Smooth muscle cell (in vitro differentiated cells): ENCODE results near the gene RAB31. TPM values are rescaled to one million over a fixed set of nuclear protein-coding genes. Genes with fewer than 3 reads are reported as not detected.

ENCODE experiments used
- DNase-seq: peaks from one replicate; lab custom pipeline; 2025; ENCODE audit not compliant: unreplicated experiment; lab: John Stamatoyannopoulos, UW
- H2AFZ ChIP-seq: fragments of 200-600 bp; sonication (generic); 2 replicates; pipeline ENCODE4 v1.6.0; 2016; ENCODE audit warnings: antibody characterized with exemption, low read depth, mild to moderate bottlenecking
- H3F3A ChIP-seq: fragments of 200-600 bp; sonication (generic); 2 replicates; pipeline ENCODE4 v1.6.0; 2017; ENCODE audit warnings: antibody characterized with exemption, low read depth
- H3K27ac ChIP-seq: fragments of 200-600 bp; sonication (generic); 2 replicates; pipeline ENCODE4 v1.5.1; 2016; ENCODE audit warnings: low read depth, mild to moderate bottlenecking
- H3K27me3 ChIP-seq: fragments of 200-600 bp; sonication (generic); 2 replicates; pipeline ENCODE4 v1.6.1; 2016; ENCODE audit warnings: low read depth, mild to moderate bottlenecking
- H3K36me3 ChIP-seq: fragments of 200-600 bp; sonication (generic); 2 replicates; pipeline ENCODE4 v1.5.1; 2016; ENCODE audit warnings: low read depth
- H3K4me1 ChIP-seq: fragments of 200-600 bp; sonication (generic); 2 replicates; pipeline ENCODE4 v1.5.1; 2016; ENCODE audit warnings: low read depth
- H3K4me2 ChIP-seq: fragments of 200-600 bp; sonication (generic); 2 replicates; pipeline ENCODE4 v1.6.0; 2016; ENCODE audit warnings: mild to moderate bottlenecking
- H3K4me3 ChIP-seq: fragments of 200-600 bp; sonication (generic); 2 replicates; pipeline ENCODE4 v1.5.1; 2016; ENCODE audit warnings: mild to moderate bottlenecking
- H3K79me2 ChIP-seq: fragments of 200-600 bp; sonication (generic); 2 replicates; pipeline ENCODE4 v1.6.0; 2016; ENCODE audit warnings: low read depth, mild to moderate bottlenecking
- H3K9ac ChIP-seq: fragments of 200-600 bp; sonication (generic); 2 replicates; pipeline ENCODE4 v1.6.0; 2016; ENCODE audit warnings: low read depth
- H3K9me3 ChIP-seq: fragments of 200-600 bp; sonication (generic); replicated peaks from 2 replicates; pipeline ENCODE4 v1.5.1; 2016; ENCODE audit warnings: low read depth
- H4K20me1 ChIP-seq: fragments of 200-600 bp; sonication (generic); 2 replicates; pipeline ENCODE4 v1.6.0; 2016; ENCODE audit warnings: low read depth
- WGBS: methylation state at CpG from one replicate; pipeline ENCODE4 v1.1.7; 2016; ENCODE audit warnings: low lambda C conversion rate; 5-methylcytosine and 5-hydroxymethylcytosine counted together
- polyA plus RNA-seq: library from polyadenylated mRNA; unstranded; fragments of >200 nt; fragmentation: Nextera tagmentation; extraction: Ambion mirVana; gene quantifications from 2 replicates; pipeline ENCODE4 v1.2.1, GENCODE V29; 2016
- total RNA-seq: library from RNA; depleted of rRNA; stranded (reverse); fragments of >200 nt; gene quantifications from 2 replicates; pipeline ENCODE4 v1.2.3, GENCODE V29; 2014
- TF ChIP-seq, protein P1 (sequence below): fragments of 200-600 bp; sonication (generic); IDR thresholded peaks from 2 replicates; pipeline ENCODE4 v1.5.1; 2017; ENCODE audit warnings: borderline replicate concordance, mild to moderate bottlenecking, antibody characterized with exemption; ENCODE audit not compliant: insufficient read depth, poor library complexity, severe bottlenecking

RAB31 gene
- total and polyA plus RNA-seq, 2 experiments from 2014 or later = 116 to 414 TPM

DNA sequence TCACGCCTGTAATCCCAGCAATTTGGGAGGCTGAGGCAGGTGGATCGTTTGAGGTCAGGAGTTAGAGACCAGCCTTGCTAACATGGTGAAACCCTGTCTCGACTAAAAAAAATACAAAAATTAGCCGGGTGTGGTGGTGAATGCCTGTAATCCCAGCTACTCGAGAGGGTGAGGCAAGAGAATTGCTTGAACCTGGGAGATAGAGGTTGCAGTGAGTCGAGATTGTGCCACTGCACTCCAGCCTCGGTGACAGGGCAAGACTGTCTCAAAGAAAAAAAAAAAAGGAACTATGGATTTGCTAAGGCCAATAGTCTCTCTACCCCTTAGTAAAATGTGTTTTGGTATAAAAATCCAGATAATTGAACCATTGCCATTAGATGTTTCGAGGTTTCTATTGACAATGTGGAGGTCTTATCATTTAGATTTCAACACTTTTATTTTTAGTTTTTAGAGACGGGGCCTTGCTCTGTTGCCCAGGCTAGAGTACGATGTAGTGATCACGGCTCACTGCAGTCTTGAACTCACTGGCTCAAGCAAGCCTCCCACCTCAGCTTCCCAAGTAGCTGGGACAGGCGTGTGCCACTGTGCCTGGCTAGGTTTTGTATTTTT lies 176.5 kb downstream of the RAB31 start:
- no peak for DNase-seq
- no peak overlapping the region for H3K27ac ChIP-seq
- H4K20me1 ChIP-seq = no peaks in the 10 kb centered on the region
- no peaks in the 10 kb centered on the region for H3K9me3 ChIP-seq
- no peaks in the 10 kb centered on the region for H3K27me3 ChIP-seq
- WGBS = 96% methylated on average over 12 of the region's 12 CpGs
- H3K4me2 ChIP-seq = no peak overlapping the region
- no peaks in the 10 kb centered on the region for H3K36me3 ChIP-seq
- H2AFZ ChIP-seq = no peak overlapping the region
- no peaks in the 10 kb centered on the region for H3K79me2 ChIP-seq
- no peak overlapping the region for H3K9ac ChIP-seq
- TF ChIP-seq, protein P1, sequence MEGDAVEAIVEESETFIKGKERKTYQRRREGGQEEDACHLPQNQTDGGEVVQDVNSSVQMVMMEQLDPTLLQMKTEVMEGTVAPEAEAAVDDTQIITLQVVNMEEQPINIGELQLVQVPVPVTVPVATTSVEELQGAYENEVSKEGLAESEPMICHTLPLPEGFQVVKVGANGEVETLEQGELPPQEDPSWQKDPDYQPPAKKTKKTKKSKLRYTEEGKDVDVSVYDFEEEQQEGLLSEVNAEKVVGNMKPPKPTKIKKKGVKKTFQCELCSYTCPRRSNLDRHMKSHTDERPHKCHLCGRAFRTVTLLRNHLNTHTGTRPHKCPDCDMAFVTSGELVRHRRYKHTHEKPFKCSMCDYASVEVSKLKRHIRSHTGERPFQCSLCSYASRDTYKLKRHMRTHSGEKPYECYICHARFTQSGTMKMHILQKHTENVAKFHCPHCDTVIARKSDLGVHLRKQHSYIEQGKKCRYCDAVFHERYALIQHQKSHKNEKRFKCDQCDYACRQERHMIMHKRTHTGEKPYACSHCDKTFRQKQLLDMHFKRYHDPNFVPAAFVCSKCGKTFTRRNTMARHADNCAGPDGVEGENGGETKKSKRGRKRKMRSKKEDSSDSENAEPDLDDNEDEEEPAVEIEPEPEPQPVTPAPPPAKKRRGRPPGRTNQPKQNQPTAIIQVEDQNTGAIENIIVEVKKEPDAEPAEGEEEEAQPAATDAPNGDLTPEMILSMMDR = no peak
- H3K4me3 ChIP-seq = no peak overlapping the region
- H3K4me1 ChIP-seq = no peaks in the 10 kb centered on the region
- no peaks in the 10 kb centered on the region for H3F3A ChIP-seq

DNA sequence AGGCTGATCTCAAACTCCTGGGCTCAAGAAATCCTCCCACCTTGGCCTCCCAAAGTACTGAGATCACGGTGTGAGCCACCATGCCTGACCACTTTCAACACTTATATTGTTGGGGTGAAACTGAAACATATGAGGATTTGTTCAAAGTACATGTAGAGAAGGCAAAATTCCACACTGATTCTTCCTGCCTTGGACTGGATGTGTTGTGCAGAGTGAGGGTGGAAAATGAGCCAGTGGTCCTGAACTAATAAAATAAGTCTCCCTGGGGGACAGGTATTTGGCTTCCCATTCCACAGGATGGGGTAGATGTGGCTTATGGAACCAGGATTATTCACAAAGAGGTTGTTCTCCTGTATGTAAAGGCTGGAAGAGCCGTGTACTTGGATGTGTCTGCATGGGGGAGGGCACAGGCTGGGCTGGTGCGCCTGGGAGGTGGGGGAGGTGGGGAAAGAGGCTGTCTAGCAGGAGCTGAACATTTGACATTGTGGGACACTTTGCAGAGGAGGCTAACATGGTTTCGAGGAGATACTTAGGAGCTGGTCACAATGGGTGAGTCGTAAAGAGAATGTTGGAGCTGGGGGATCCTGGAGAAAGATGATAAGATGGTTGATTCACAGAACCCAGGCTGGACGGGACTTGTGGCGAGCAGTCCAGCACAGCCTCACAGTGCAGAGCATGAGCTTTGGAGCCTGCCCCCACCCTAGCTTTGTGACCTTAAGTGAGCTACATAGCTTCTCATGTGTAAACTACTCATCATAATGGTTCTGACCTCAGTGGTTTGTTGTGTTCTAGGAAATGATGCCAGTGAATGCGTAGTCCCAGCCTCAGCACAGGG lies 177.3 kb downstream of the RAB31 start, which contains the start of gene TXNDC2:
Gene TXNDC2, plus strand, starts transcription at position 804 of the 835 bp plus-strand sequence. CDS start 708 bp downstream, outside the sequence.
- no peak within 1 kb of the TSS for H3K4me3 ChIP-seq
- H3F3A ChIP-seq = no peaks in the 10 kb centered on the region
- H4K20me1 ChIP-seq = no peaks in the 10 kb centered on the region
- no peaks in the 10 kb centered on the region for H3K79me2 ChIP-seq
- H3K27me3 ChIP-seq = no peaks in the 10 kb centered on the region
- TF ChIP-seq, protein P1 = no peak
- H2AFZ ChIP-seq = no peak within 1 kb of the TSS
- no peaks in the 10 kb centered on the region for H3K9me3 ChIP-seq
- DNase-seq = no peak
- no peaks in the 10 kb centered on the region for H3K36me3 ChIP-seq
- no peak within 1 kb of the TSS for H3K4me2 ChIP-seq
- 64% methylated on average over 8 of the region's 8 CpGs for WGBS
- H3K27ac ChIP-seq = no peak within 1 kb of the TSS
- H3K4me1 ChIP-seq = no peaks in the 10 kb centered on the region
- H3K9ac ChIP-seq = no peak within 1 kb of the TSS

DNA sequence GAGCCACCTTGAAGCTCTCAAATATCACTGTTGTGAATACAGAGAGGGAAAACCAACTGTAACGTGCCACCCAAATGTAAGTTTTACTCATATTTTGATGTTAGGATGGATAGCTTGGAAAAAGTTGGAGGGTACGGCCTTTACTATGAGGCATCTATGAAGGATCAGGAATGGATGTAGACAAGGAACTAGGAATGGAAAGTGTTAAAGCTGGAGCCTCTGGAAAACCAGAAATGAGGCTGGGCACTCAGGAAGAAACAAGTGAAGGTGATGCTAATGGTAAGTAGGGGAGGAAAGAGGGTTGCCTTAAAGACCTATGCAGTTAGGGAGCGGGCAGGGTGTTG lies 177.9 kb downstream of the RAB31 start:
- no peak overlapping the region for H3K27ac ChIP-seq
- H3K79me2 ChIP-seq = no peaks in the 10 kb centered on the region
- WGBS = 96% methylated on average over 3 of the region's 3 CpGs
- TF ChIP-seq, protein P1 = no peak
- H3K36me3 ChIP-seq = no peaks in the 10 kb centered on the region
- H3K4me3 ChIP-seq = no peak overlapping the region
- no peak overlapping the region for H3K4me2 ChIP-seq
- no peak for DNase-seq
- no peaks in the 10 kb centered on the region for H3K4me1 ChIP-seq
- no peaks in the 10 kb centered on the region for H4K20me1 ChIP-seq
- H3K9ac ChIP-seq = no peak overlapping the region
- no peaks in the 10 kb centered on the region for H3F3A ChIP-seq
- no peaks in the 10 kb centered on the region for H3K9me3 ChIP-seq
- H3K27me3 ChIP-seq = no peaks in the 10 kb centered on the region
- H2AFZ ChIP-seq = no peak overlapping the region
